ENCODE measurements around the gene RFPL1.

RFPL1 gene

DNA sequence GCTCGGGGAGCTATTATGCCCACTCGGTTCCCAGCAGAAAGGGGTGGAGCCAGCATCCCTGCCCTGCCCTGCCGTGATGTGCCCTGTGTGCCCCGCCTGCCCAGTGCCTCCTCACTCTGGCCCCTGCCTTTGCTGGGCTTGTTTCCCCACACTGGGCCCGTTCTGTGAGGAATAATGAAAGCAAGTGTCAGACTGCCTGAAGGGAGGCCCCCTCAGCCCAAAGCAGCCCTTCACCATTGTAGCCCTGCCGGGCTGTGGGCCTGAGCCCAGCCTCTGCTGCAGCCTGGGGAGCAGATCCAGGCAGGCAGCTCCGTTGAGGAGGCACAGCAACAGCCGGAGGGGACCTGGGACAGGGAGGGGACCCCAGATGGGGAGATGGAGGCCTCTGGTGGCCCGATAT lies 21.4 kb downstream of the RFPL1 start:
- no peak for DNase-seq (ENCODE audit: low read depth in 1 of 2, low spot score in 1 of 2)
- Histone ChIP-seq H3K4me3 (replicated peaks; ENCODE audit: insufficient read depth, low read length) (no peak overlapping the region), H3K27ac (replicated peaks) (no peak overlapping the region), H3K27me3 (ENCODE audit: insufficient read depth, poor library complexity, severe bottlenecking) (no peaks in the 10 kb centered on the region)
- TF ChIP-seq, protein P1, sequence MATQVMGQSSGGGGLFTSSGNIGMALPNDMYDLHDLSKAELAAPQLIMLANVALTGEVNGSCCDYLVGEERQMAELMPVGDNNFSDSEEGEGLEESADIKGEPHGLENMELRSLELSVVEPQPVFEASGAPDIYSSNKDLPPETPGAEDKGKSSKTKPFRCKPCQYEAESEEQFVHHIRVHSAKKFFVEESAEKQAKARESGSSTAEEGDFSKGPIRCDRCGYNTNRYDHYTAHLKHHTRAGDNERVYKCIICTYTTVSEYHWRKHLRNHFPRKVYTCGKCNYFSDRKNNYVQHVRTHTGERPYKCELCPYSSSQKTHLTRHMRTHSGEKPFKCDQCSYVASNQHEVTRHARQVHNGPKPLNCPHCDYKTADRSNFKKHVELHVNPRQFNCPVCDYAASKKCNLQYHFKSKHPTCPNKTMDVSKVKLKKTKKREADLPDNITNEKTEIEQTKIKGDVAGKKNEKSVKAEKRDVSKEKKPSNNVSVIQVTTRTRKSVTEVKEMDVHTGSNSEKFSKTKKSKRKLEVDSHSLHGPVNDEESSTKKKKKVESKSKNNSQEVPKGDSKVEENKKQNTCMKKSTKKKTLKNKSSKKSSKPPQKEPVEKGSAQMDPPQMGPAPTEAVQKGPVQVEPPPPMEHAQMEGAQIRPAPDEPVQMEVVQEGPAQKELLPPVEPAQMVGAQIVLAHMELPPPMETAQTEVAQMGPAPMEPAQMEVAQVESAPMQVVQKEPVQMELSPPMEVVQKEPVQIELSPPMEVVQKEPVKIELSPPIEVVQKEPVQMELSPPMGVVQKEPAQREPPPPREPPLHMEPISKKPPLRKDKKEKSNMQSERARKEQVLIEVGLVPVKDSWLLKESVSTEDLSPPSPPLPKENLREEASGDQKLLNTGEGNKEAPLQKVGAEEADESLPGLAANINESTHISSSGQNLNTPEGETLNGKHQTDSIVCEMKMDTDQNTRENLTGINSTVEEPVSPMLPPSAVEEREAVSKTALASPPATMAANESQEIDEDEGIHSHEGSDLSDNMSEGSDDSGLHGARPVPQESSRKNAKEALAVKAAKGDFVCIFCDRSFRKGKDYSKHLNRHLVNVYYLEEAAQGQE (IDR thresholded peaks at IDR 0.05; ENCODE audit: insufficient replicate concordance, low read depth): no peak
- TF ChIP-seq SPI1 (IDR thresholded peaks at IDR 0.05; ENCODE audit: borderline replicate concordance, low read depth): no peak
- no peak for TF ChIP-seq CTCF (IDR thresholded peaks at IDR 0.05; ENCODE audit: insufficient read depth, low read length)
- no peak for TF ChIP-seq GABPA (IDR thresholded peaks at IDR 0.05; ENCODE audit: low read depth)
- no peak for TF ChIP-seq POLR2AphosphoS5 (IDR thresholded peaks at IDR 0.05; ENCODE audit: low read depth)

DNA sequence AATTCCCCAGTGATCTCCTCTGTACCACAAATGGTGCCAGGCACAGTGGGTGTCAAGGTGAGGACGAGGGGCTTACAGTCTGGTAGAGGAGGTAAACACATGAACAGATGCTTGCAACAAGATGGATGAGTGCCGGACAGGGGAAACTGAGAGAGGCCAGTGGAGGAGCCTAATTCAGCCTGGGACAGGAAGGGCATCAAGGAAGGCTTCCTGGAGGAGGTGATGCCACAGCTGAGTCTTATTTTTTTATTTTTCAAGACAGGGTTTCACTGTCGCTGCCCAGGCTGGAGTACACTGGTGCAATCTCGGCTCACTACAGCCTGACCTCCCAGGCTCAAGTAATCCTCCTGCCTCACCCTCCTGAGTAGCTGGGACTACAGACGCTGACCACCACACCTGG lies 22.9 kb downstream of the RFPL1 start:
- TF ChIP-seq GABPA (IDR thresholded peaks at IDR 0.05; ENCODE audit: low read depth): no peak
- TF ChIP-seq, protein P1 (IDR thresholded peaks at IDR 0.05; ENCODE audit: insufficient replicate concordance, low read depth): no peak
- TF ChIP-seq SPI1 (IDR thresholded peaks at IDR 0.05; ENCODE audit: borderline replicate concordance, low read depth): no peak
- no peak for TF ChIP-seq POLR2AphosphoS5 (IDR thresholded peaks at IDR 0.05; ENCODE audit: low read depth)
- no peak for TF ChIP-seq CTCF (IDR thresholded peaks at IDR 0.05; ENCODE audit: insufficient read depth, low read length)
- no peak for DNase-seq (ENCODE audit: low read depth in 1 of 2, low spot score in 1 of 2)
- no peaks in the 10 kb centered on the region for H3K27me3 ChIP-seq (ENCODE audit: insufficient read depth, poor library complexity, severe bottlenecking)
- no peak overlapping the region for H3K4me3 ChIP-seq (replicated peaks; ENCODE audit: insufficient read depth, low read length)
- no peak overlapping the region for H3K27ac ChIP-seq (replicated peaks)

- no peak overlapping the region for H3K27ac ChIP-seq (replicated peaks)
- H3K4me3 ChIP-seq (replicated peaks; ENCODE audit: insufficient read depth, low read length): no peak overlapping the region
- DNase-seq (ENCODE audit: low read depth in 1 of 2, low spot score in 1 of 2): no peak
- TF ChIP-seq POLR2AphosphoS5 (IDR thresholded peaks at IDR 0.05; ENCODE audit: low read depth) (no peak), GABPA (IDR thresholded peaks at IDR 0.05; ENCODE audit: low read depth) (no peak)
- TF ChIP-seq, protein P1 (IDR thresholded peaks at IDR 0.05; ENCODE audit: insufficient replicate concordance, low read depth): no peak
- no peaks in the 10 kb centered on the region for H3K27me3 ChIP-seq (ENCODE audit: insufficient read depth, poor library complexity, severe bottlenecking)
These were observed 25.2 kb downstream of the RFPL1 start for GRCh38 chr22:29463629-29464028.

GRCh38 chr22:29464581-29464980 lies 26.2 kb downstream of the RFPL1 start:
- Histone ChIP-seq H3K27me3 (ENCODE audit: insufficient read depth, poor library complexity, severe bottlenecking) (no peaks in the 10 kb centered on the region), H3K27ac (replicated peaks) (no peak overlapping the region), H3K4me3 (replicated peaks; ENCODE audit: insufficient read depth, low read length) (no peak overlapping the region)
- no peak for DNase-seq (ENCODE audit: low read depth in 1 of 2, low spot score in 1 of 2)
- TF ChIP-seq GABPA (IDR thresholded peaks at IDR 0.05; ENCODE audit: low read depth): no peak
- TF ChIP-seq CTCF (IDR thresholded peaks at IDR 0.05; ENCODE audit: insufficient read depth, low read length): no peak
- TF ChIP-seq SPI1 (IDR thresholded peaks at IDR 0.05; ENCODE audit: borderline replicate concordance, low read depth): no peak
- TF ChIP-seq POLR2AphosphoS5 (IDR thresholded peaks at IDR 0.05; ENCODE audit: low read depth): no peak
- TF ChIP-seq, protein P1 (IDR thresholded peaks at IDR 0.05; ENCODE audit: insufficient replicate concordance, low read depth): no peak

Measured in HL-60 (cell line).